Left lung (tissue), 10 donors: Measurements from ENCODE around the gene ADPRH. TPM values are rescaled to one million over a fixed set of nuclear protein-coding genes. Genes with fewer than 3 reads are reported as not detected.

Experiments used
- ATAC-seq: fragments of 200-7000 bp; cut with Tn5 transposase; one replicate; pipeline ENCODE4 v1.9.1; 2020; ENCODE audit warnings: moderate library complexity
- DNase-seq, 4 donors: peaks; one replicate each; pipeline ENCODE4 v3.0.0-alpha.2; 2013 to 2020
- H3K27ac ChIP-seq, 2 donors: fragments of 200-600 bp; sonication (generic) in 1 of 2; one replicate each; pipeline versions ENCODE4 v1.5.0 to v1.8.0; 2020 to 2021
- H3K27me3 ChIP-seq, 2 donors: fragments of 200-600 bp; sonication (generic) in 1 of 2; one replicate each; pipeline versions ENCODE4 v1.5.0 to v1.8.0; 2020 to 2021
- H3K36me3 ChIP-seq, 2 donors: fragments of 200-600 bp; sonication (generic) in 1 of 2; one replicate each; pipeline versions ENCODE4 v1.5.0 to v1.8.0; 2020 to 2021
- H3K4me1 ChIP-seq, 2 donors: fragments of 200-600 bp; one replicate each; pipeline ENCODE4 v1.8.0; 2021
- H3K4me3 ChIP-seq, 2 donors: fragments of 200-600 bp; sonication (generic) in 1 of 2; one replicate each; pipeline versions ENCODE4 v1.5.0 to v1.8.0; 2020 to 2021; ENCODE audit warnings: mild to moderate bottlenecking in 1 of 2
- H3K9me3 ChIP-seq, 2 donors: fragments of 200-600 bp; sonication (generic) in 1 of 2; one replicate each; pipeline versions ENCODE4 v1.5.0 to v1.8.0; 2020 to 2021
- intact Hi-C, 2 donors: fragments of 100-400 bp; cut with DNase I; formaldehyde crosslinking; loops; one replicate each; pipeline versions ENCODE4 v1.11.2 to v1.14.2; 2022
- polyA plus RNA-seq, 6 donors: library from polyadenylated mRNA; unstranded; fragments of 120-200 nt; gene quantifications; one replicate each; pipeline ENCODE4 v1.2.1, GENCODE V29; 2013; ENCODE audit not compliant: insufficient read length in 6 of 6
- total RNA-seq, 2 donors: library from RNA; stranded (reverse); fragmentation: NEBNext Ultra II Directional; extraction: Animal tissue kit (Norgen Biotek cat#: 25700); gene quantifications; one replicate each; pipeline ENCODE4 v1.2.1, GENCODE V29; 2021
- TF ChIP-seq, protein P1 (sequence below), 2 donors: fragments of 200-600 bp; sonication (generic) in 1 of 2; IDR thresholded peaks; one replicate each; pipeline versions ENCODE4 v1.5.0 to v1.8.0; 2021; ENCODE audit warnings: antibody characterized with exemption in 2 of 2
- donor health status: DM: no; HTN: yes; CAD: no.
- donor health status: DM: no; HTN: no; CAD: no.

ADPRH gene
- total and polyA plus RNA-seq, 8 donors, result 9.5 to 24.0 (median 12.9) TPM

DNA sequence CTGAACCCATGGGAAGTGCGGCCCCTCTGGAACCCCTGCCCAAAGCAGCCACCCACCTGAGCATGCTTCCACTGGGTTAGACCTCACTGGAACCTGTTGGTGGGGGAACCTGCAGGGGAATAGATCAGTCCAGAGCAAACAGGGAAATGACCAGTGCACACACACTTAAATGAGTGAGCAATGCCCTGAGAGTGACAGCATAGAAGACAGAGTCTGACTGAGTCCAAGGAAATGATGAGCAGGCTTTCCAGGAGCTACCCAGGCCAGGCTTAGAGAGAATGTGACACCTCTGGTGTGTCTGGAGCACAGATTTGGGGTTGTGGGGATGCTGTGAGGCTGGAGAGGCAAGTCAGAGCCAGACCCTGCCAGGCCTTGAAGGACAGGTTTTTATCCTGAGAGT, 46.9 kb downstream of the ADPRH start:
- DNase-seq, result no peak
- no peaks in the 10 kb centered on the region for H3K36me3 ChIP-seq
- peak overlapping the region in 1 of 2 donors; percentile 11 for H3K27ac ChIP-seq
- no peaks in the 10 kb centered on the region for H3K9me3 ChIP-seq
- ATAC-seq, result no peak
- intact Hi-C loops, result no loop called here
- no peak overlapping the region for H3K4me3 ChIP-seq
- TF ChIP-seq, protein P1, sequence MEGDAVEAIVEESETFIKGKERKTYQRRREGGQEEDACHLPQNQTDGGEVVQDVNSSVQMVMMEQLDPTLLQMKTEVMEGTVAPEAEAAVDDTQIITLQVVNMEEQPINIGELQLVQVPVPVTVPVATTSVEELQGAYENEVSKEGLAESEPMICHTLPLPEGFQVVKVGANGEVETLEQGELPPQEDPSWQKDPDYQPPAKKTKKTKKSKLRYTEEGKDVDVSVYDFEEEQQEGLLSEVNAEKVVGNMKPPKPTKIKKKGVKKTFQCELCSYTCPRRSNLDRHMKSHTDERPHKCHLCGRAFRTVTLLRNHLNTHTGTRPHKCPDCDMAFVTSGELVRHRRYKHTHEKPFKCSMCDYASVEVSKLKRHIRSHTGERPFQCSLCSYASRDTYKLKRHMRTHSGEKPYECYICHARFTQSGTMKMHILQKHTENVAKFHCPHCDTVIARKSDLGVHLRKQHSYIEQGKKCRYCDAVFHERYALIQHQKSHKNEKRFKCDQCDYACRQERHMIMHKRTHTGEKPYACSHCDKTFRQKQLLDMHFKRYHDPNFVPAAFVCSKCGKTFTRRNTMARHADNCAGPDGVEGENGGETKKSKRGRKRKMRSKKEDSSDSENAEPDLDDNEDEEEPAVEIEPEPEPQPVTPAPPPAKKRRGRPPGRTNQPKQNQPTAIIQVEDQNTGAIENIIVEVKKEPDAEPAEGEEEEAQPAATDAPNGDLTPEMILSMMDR (IDR thresholded peaks at IDR 0.05), result no peak
- H3K4me1 ChIP-seq, result peaks cover 11 to 53% of the 10 kb centered on the region in 2 donors
- no peaks in the 10 kb centered on the region for H3K27me3 ChIP-seq

DNA sequence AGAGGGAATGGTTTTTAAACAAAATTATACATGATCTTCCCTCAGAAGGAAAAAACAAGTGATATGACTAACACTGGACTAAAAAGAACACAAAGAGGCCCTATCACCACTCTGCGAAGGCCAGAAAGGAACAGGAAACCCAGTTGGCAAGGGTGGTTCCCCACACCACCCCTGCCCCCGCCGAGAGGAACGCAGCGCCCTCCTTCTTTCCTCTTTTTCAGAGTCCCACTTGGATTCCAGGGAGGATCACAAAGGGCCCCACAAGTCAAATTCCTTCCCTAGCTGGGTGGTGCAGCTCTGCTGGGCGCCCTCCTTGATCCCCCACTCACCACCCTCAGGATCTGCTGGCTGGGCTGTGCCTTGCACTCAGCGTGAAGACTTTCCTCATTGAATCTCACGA, 48.2 kb downstream of the ADPRH start:
- Histone ChIP-seq H3K36me3 (no peaks in the 10 kb centered on the region), H3K4me3 (no peak overlapping the region), H3K4me1 (peaks cover 11 to 56% of the 10 kb centered on the region in 2 donors), H3K27ac (peak overlapping the region; percentile 55 to 61), H3K27me3 (no peaks in the 10 kb centered on the region), H3K9me3 (no peaks in the 10 kb centered on the region)
- TF ChIP-seq, protein P1 (IDR thresholded peaks at IDR 0.05), result no peak
- peak; percentile 51 for ATAC-seq
- peak in 2 of 4 donors; percentile 64 to 83 for DNase-seq
- intact Hi-C loops, result no loop called here

DNA sequence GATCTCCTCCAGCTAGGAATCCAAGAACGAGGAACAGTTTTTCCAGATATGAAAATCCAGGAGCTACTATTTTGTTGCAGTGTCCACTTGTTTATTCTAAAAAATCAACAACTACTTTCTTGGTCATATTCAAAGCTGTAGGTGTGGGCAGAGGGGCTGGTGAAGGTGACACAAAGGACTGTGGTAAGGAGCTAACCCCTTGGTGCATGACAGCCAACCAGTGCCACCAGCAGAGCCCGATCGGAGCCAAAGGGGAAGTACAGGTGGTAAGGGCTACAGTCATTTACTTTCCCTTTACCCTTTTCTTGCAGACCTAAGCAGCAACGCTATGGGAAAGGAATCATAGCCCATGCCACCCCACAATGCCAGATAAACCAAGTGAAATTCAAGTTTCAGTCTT, 49.1 kb downstream of the ADPRH start:
- Histone ChIP-seq H3K9me3 (no peaks in the 10 kb centered on the region), H3K36me3 (no peaks in the 10 kb centered on the region), H3K27ac (peak overlapping the region; percentile 61 to 74), H3K4me3 (no peak overlapping the region), H3K27me3 (no peaks in the 10 kb centered on the region), H3K4me1 (peaks cover 11 to 56% of the 10 kb centered on the region in 2 donors)
- intact Hi-C loops, result no loop called here
- DNase-seq (no peak), ATAC-seq (peak; percentile 17)
- TF ChIP-seq, protein P1 (IDR thresholded peaks at IDR 0.05), result no peak

DNA sequence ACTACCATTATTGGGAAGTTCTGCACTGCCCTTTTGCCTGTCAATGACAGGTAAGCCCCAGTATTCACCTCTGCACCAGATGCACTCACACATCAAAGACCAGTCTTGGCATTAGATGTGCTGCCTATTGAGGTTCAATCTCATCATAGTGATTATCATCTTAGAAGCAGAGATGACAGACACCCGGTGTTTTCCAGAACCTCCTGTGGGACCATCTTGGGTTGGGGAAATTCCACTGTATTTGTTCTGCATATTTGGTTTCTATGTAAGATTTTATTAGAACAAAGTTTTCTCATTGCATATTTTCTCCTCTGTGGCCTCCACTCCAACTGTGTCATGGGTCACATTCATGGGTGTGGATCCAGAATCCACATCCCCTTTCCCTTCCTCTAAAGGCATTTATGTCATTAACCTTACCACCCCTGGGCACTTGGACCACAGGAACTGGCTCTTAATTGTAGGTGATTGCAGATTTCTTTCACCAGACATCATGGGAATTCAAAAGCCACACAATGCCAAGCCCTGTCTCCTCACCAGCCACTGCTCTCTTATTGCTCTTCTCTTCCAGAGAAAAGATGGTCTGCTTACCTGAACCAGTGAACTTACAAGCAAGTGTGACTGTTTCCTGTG, 49.6 kb downstream of the ADPRH start:
- H3K27me3 ChIP-seq, result no peaks in the 10 kb centered on the region
- no peak overlapping the region for H3K4me3 ChIP-seq
- ATAC-seq, result peak; percentile 45
- TF ChIP-seq, protein P1 (IDR thresholded peaks at IDR 0.05), result no peak
- H3K36me3 ChIP-seq, result no peaks in the 10 kb centered on the region
- DNase-seq, result no peak
- no peaks in the 10 kb centered on the region for H3K9me3 ChIP-seq
- intact Hi-C loops, result no loop called here
- H3K4me1 ChIP-seq, result peaks cover 11 to 56% of the 10 kb centered on the region in 2 donors
- H3K27ac ChIP-seq, result peak overlapping the region; percentile 61 to 74

DNA sequence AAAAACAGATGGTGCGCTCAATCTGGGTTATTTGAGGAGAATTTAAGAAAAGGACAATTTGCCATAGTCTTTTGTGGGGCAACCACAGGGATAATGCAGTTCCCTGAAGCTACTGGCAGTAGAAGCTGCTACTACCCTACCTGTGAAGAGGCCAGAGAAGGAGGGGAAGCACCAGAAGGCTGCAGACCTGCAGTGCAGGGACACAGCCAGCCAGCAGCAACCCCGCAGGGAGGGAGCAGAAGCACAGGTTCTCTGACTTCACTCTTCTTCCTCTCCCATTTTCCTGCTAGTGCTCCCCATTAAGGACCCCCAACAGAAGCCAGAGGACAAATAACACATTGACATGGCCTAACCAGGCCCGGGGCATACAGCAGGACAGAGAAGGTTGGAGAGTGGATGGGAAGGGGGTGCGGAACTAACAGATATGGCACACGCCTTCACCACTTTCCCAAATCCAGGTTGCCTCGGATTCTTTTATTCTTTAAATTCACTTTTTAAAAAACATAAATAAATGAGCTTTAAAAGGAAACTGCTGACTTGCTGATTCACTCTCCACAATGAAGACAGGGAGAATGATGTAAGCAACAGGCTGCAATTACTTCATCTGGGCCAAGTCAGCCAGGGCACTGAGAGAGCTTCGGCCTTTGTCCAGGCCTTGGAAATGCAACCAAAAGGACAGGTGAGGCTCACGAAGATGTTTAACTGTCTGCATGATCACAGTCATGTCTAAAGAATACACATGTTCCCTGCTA, 51.0 kb downstream of the ADPRH start:
- H3K27ac ChIP-seq, result peak overlapping the region; percentile 61 to 74
- H3K36me3 ChIP-seq, result no peaks in the 10 kb centered on the region
- intact Hi-C loops, result no loop called here
- H3K4me3 ChIP-seq, result no peak overlapping the region
- H3K9me3 ChIP-seq, result no peaks in the 10 kb centered on the region
- TF ChIP-seq, protein P1 (IDR thresholded peaks at IDR 0.05), result no peak
- DNase-seq, result no peak
- H3K27me3 ChIP-seq, result no peaks in the 10 kb centered on the region
- H3K4me1 ChIP-seq, result peaks cover 11 to 56% of the 10 kb centered on the region in 2 donors
- ATAC-seq, result peak; percentile 67
